Cardiac muscle cell (in vitro differentiated cells and primary cell): ENCODE data around the gene DKK3. TPM values are rescaled to one million over a fixed set of nuclear protein-coding genes. Genes with fewer than 3 reads are reported as not detected.

Source experiments
- DNase-seq, 2 donors: peaks; one replicate each; pipeline versions ENCODE4 v3.0.0 to v3.0.0-alpha.2; 2010 to 2017; ENCODE audit warnings: low read depth in 1 of 2, low spot score in 1 of 2
- H3K27ac ChIP-seq: fragments of 200-600 bp; sonication (generic); 2 replicates; pipeline ENCODE4 v1.5.1; 2016
- H3K27me3 ChIP-seq: fragments of 200-600 bp; sonication (generic); 2 replicates; pipeline ENCODE4 v1.6.0; 2016; ENCODE audit warnings: control low read depth
- H3K36me3 ChIP-seq: fragments of 200-600 bp; sonication (generic); 2 replicates; pipeline ENCODE4 v1.5.1; 2016; ENCODE audit warnings: control low read depth
- H3K4me1 ChIP-seq: fragments of 200-600 bp; sonication (generic); 2 replicates; pipeline ENCODE4 v1.8.1; 2017; ENCODE audit warnings: low read depth, mild to moderate bottlenecking, mixed run types
- H3K4me3 ChIP-seq: fragments of 200-600 bp; sonication (generic); 2 replicates; pipeline ENCODE4 v1.5.1; 2016; ENCODE audit warnings: mild to moderate bottlenecking
- H3K9me3 ChIP-seq: fragments of 200-600 bp; sonication (generic); 2 replicates; pipeline ENCODE4 v1.5.1; 2017; ENCODE audit warnings: low read depth, mild to moderate bottlenecking, control low read depth
- polyA plus RNA-seq: library from polyadenylated mRNA; unstranded; fragments of >200 nt; fragmentation: Nextera tagmentation; extraction: Ambion mirVana; gene quantifications from 2 replicates; pipeline ENCODE4 v1.2.1, GENCODE V29; 2016
- total RNA-seq: library from RNA; depleted of rRNA; stranded (reverse); fragments of >200 nt; gene quantifications from 2 replicates; pipeline ENCODE4 v1.2.3, GENCODE V29; 2016
- TF ChIP-seq, protein P1 (sequence below): IDR thresholded peaks from 2 replicates; pipeline ENCODE4 v1.5.1; 2012; ENCODE audit warnings: low read depth, mild to moderate bottlenecking, low read length

The DKK3 gene
- total and polyA plus RNA-seq, 2 experiments from 2014 or later = 180 to 238 TPM

DNA sequence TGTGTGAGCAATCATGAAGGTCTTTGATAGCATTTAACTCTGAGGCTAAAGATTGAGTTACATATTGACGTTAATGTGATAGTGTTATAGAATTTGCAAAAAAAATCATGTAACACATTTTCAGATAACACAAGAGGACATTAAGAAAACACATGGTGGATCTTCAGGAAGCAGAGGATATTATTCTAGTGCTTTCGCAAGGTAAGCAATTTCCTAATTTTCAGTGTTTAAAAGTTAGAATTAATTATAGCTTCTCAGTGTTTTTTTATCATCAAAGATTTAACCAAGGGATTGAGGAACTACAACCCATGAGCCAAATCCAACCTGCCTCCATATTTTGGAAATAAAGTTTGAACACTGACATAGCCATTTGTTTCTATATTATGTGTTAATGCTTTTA lies 78.5 kb downstream of the DKK3 start:
- H3K27me3 ChIP-seq = no peaks in the 10 kb centered on the region
- H3K4me3 ChIP-seq = no peak overlapping the region
- no peak for DNase-seq
- no peaks in the 10 kb centered on the region for H3K4me1 ChIP-seq
- TF ChIP-seq, protein P1, sequence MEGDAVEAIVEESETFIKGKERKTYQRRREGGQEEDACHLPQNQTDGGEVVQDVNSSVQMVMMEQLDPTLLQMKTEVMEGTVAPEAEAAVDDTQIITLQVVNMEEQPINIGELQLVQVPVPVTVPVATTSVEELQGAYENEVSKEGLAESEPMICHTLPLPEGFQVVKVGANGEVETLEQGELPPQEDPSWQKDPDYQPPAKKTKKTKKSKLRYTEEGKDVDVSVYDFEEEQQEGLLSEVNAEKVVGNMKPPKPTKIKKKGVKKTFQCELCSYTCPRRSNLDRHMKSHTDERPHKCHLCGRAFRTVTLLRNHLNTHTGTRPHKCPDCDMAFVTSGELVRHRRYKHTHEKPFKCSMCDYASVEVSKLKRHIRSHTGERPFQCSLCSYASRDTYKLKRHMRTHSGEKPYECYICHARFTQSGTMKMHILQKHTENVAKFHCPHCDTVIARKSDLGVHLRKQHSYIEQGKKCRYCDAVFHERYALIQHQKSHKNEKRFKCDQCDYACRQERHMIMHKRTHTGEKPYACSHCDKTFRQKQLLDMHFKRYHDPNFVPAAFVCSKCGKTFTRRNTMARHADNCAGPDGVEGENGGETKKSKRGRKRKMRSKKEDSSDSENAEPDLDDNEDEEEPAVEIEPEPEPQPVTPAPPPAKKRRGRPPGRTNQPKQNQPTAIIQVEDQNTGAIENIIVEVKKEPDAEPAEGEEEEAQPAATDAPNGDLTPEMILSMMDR = no peak
- H3K9me3 ChIP-seq = no peaks in the 10 kb centered on the region
- peaks cover 41% of the 10 kb centered on the region for H3K36me3 ChIP-seq
- H3K27ac ChIP-seq = peak overlapping the region; percentile 3

DNA sequence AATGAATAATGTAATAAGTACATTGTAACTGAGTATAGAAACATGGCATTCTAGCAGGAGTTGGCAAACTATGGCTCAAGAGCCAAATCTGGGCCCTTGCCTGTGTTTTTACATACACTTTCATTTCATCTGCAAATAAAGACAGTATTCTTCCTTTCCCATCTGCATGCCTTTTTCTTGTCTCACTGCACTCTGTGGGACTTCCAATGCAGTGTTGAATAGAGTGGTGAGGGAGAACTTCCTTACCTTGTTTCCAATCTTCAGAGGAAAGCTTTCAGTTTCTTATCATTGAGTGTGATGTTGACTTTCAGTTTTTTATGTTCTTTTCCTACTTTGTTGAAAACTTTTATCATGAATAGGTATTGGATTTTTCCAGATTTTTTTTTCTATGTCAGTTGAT lies 84.6 kb downstream of the DKK3 start:
- DNase-seq = no peak
- no peaks in the 10 kb centered on the region for H3K4me1 ChIP-seq
- no peak overlapping the region for H3K4me3 ChIP-seq
- TF ChIP-seq, protein P1 = no peak
- peaks cover 16% of the 10 kb centered on the region for H3K36me3 ChIP-seq
- no peaks in the 10 kb centered on the region for H3K9me3 ChIP-seq
- H3K27me3 ChIP-seq = no peaks in the 10 kb centered on the region
- peak overlapping the region; percentile 31 for H3K27ac ChIP-seq

DNA sequence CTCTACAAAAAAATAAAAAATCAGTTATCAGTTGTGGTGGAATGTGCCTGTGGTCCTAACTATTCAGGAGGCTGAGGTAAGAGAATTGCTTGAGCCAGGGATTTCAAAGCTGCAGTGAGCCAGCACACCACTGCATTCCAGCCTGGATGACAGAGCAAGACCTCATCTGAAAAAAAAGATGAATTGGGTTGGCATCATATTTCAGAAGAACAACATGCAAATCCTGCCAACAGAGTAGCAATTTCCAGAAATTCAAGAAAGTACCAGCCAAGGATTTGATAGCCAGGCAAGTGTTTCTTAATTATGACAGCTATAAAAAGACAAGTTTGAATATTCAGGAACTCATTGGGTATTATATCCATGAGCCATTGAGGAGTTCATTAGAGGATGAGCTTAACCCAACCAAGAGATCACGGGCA lies 91.4 kb downstream of the DKK3 start:
- TF ChIP-seq, protein P1 = no peak

DNA sequence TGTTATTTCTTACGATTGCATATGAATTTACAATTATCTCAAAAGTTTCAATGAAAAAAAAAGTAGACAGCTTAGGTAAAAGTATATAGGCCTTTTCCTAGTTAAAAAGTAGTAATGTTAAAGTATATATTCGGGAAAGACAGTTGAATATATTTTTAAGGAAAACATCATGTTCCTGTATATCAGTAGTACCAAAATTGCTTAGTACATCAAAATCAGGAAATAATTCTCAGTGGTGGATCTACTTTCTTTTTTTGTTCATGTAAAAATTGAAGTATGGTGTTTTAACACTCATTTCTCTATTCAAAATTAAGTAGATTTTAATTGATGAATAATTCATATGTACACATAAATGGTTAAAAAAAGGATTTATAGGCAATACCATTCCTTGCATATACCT lies 92.8 kb downstream of the DKK3 start:
- peaks cover 13% of the 10 kb centered on the region for H3K36me3 ChIP-seq

More for the DNA sequence above, 91.4 kb downstream of the DKK3 start:
- Histone ChIP-seq H3K36me3 (peaks cover 13% of the 10 kb centered on the region), H3K27me3 (no peaks in the 10 kb centered on the region), H3K27ac (no peak overlapping the region), H3K9me3 (no peaks in the 10 kb centered on the region), H3K4me3 (no peak overlapping the region), H3K4me1 (no peaks in the 10 kb centered on the region)
- peak in 1 of 2 donors; percentile 55 for DNase-seq

DNA sequence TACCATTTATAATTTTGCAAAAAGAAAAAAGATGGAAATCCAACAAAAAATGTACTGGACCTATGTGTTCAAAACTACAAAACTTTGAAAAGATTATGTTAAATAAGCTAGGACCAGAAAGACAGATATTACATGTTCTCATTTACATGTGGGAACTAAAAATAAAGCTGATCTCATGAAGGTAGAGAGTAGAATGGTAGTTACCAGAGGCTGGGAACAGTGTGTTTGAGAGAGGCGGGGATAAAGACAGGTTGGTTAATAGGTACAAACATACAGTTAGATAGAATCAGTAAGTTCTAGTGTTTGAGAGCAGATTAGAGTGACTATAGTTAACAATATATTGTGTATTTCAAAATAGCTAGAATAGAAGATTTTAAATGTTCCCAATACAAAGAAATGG lies 95.0 kb downstream of the DKK3 start:
- H3K27me3 ChIP-seq = no peaks in the 10 kb centered on the region
- peaks cover 5% of the 10 kb centered on the region for H3K36me3 ChIP-seq
- H3K9me3 ChIP-seq = no peaks in the 10 kb centered on the region
- H3K4me1 ChIP-seq = peaks cover 11% of the 10 kb centered on the region
- H3K27ac ChIP-seq = no peak overlapping the region
- no peak for DNase-seq
- TF ChIP-seq, protein P1 = no peak
- H3K4me3 ChIP-seq = no peak overlapping the region

More for the DNA sequence above, 92.8 kb downstream of the DKK3 start:
- H3K4me3 ChIP-seq = no peak overlapping the region
- TF ChIP-seq, protein P1 = no peak
- no peak overlapping the region for H3K27ac ChIP-seq
- no peak for DNase-seq
- peaks cover 11% of the 10 kb centered on the region for H3K4me1 ChIP-seq
- no peaks in the 10 kb centered on the region for H3K27me3 ChIP-seq
- no peaks in the 10 kb centered on the region for H3K9me3 ChIP-seq

Other genes with a start within 250 kb of the DKK3 start
- gene USP47, start 166.7 kb downstream of the DKK3 start, total RNA-seq = 50.4 and 59.6 TPM in 2 replicates
- 46.6 and 72.3 TPM in 2 replicates for gene USP47, start 166.7 kb downstream of the DKK3 start, polyA plus RNA-seq
- gene MICAL2, start 102.0 kb upstream of the DKK3 start, total RNA-seq = 123 and 178 TPM in 2 replicates
- 153 and 191 TPM in 2 replicates for gene MICAL2, start 102.0 kb upstream of the DKK3 start, polyA plus RNA-seq